HG03442 (cell line): ENCODE results near the gene KLHL17.
"Not testable (repeated sequence)": the region's sequence is repeated elsewhere in the genome, so short reads cannot be mapped to it uniquely, and the experiment has no call there.

Source experiments
- ATAC-seq: cut with Tn5 transposase; IDR thresholded peaks from one replicate; pipeline ENCODE4 v1.9.1; 2021; ENCODE audit warnings: mild to moderate bottlenecking, moderate library complexity; ENCODE audit not compliant: unreplicated experiment

KLHL17 gene

GRCh38 chr1:966135-966703 is 5.8 kb downstream of the KLHL17 start, which contains the start of gene PLEKHN1:
TSS of gene PLEKHN1 (plus strand) at chr1:966482. CDS start at chr1:966532, 50 bp downstream.
- ATAC-seq, result peak; percentile 22

GRCh38 chr1:966704-967300 is 6.4 kb downstream of the KLHL17 start:
- ATAC-seq, result peak; percentile 49

GRCh38 chr1:967466-968343 is 7.3 kb downstream of the KLHL17 start:
- no peak for ATAC-seq

GRCh38 chr1:969260-969855 is 9.0 kb downstream of the KLHL17 start:
- ATAC-seq, result no peak

- ATAC-seq, result no peak
Observed at GRCh38 chr1:970242-970972, 10.0 kb downstream of the KLHL17 start.

DNA sequence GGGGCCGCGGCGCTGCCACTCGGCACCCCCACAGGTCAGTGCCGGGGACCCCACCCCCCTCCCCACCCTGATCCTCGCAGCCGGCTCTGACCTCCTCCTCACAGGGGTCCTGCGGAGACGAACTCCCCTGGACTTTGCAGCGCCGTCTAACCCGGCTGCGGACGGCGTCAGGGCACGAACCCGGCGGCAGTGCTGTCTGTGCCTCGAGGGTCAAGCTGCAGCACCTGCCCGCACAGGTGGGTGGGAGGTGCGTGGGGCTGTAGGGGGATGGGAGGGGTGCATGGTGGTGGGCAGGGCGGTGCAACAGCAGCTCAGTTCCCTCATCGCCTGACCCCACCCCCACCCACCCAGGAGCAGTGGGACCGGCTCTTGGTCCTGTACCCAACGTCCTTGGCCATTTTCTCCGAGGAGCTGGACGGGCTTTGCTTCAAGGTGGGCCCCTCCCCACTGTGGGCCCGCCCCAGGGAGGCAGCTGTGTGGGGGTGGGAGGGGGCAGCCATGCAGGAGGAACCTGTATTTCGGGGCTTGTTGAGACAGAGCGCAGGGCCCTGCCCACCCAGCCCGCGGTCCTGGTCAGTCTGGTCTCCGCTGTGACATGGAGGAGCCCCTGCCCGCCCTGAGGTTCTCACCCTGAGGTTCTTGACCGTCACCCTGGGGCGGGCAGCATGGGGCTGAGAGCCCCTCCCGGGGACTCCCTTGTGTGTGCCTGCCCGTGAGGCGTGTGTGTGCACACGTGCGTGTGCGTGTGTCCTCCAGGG is 10.8 kb downstream of the KLHL17 start:
- no peak for ATAC-seq

GRCh38 chr1:971751-972506 is 11.5 kb downstream of the KLHL17 start:
- ATAC-seq, result no peak

GRCh38 chr1:972726-973458 is 12.5 kb downstream of the KLHL17 start:
- ATAC-seq, result no peak

DNA sequence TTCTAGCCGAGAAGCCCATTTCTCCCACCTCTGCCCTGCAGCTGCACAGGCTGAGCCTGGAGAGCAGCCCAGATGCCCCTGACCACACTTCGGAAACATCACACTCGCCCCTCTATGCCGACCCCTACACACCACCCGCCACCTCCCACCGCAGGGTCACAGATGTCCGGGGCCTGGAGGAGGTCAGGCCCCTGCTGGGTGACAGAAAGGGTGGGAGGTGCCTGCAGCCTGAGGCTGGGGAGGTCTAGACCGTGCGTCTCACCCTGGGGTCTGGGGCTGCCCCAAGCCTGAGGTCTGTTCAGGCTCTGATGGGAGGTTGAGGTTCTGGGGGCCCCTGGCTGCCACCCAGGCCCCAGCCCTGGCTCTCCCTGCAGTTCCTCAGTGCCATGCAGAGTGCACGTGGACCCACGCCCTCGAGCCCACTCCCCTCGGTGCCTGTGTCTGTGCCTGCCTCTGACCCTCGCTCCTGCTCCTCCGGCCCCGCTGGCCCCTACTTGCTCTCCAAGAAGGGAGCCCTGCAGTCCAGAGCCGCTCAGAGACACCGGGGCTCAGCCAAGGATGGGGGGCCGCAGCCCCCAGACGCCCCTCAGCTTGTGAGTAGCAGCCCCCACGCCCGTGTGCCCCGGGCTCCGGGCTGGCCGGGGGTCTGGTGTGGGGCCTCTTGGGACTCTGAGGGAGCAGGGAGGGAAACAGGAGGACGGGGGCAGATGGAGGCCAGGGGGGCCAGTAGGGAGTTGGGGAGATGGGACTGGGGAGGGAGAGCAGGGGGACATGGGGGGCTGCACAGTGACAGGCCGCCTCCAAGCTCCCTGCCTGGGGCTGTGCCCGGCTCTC is 13.3 kb downstream of the KLHL17 start:
- no peak for ATAC-seq

GRCh38 chr1:974293-974640 is 13.9 kb downstream of the KLHL17 start:
- no peak for ATAC-seq

DNA sequence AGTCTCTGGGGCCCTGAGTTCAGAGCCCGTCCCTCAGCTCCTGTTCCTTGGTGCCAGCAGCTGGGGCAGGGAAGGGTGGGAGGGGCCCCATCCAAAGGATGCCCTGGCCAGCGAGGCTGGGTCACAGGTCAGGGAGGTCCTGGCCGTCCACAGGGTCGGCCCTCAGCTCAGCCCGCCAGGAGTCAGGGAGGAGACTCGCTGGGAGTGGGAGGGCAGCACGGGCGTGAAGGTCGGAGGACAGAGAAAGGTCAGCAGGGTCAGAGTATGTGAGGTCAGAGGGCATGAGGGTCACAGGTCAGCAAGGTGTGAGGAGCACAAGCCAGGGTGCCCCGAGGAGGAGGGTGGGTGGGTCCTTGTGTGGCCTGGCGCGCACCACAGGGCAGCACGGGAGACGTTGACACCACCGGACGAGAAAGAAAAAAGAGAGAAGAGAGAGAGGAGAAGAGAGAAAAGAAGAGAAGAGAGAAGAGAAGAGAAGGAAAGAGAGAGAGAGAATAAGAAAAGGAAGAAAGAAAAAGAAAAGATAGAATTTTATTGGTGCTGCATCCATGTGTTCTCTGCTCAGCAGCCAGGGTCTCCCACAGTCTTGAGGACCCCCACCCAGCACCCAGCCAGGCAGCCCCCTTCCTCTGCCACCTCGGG is 14.4 kb downstream of the KLHL17 start:
- no peak for ATAC-seq

DNA sequence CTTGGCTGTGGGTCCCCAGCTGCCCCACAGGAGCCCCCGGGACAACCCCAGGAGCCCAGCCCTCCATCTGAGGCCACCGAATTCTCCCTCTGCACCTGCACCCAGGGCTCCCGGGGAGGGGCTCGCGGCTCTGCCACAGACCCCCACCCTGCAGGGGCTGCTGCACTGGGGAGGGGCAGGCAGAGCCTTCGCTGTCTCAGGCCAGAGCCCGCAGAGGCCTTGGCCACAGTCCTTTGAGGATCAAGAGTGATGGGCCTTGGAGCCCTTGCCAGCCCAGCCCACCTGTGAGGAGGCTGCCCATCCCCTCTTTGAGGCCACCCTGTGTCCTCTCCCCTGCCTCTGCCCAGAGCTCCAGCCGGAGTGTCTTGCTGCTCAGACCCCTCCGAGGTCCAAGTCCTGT is 15.0 kb downstream of the KLHL17 start:
- ATAC-seq, result no peak

- peak; percentile 52 for ATAC-seq
Observed at GRCh38 chr1:975896-976683, 15.7 kb downstream of the KLHL17 start.

DNA sequence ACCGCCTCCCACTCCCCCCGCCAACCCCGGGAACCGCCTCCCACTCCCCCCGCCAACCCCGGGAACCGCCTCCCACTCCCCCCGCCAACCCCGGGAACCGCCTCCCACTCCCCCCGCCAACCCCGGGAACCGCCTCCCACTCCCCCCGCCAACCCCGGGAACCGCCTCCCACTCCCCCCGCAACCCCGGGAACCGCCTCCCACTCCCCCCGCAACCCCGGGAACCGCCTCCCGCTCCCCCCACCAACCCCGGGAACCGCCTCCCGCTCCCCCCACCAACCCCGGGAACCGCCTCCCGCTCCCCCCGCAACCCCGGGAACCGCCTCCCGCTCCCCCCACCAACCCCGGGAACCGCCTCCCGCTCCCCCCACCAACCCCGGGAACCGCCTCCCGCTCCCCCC is 16.4 kb downstream of the KLHL17 start:
- ATAC-seq, result not testable (repeated sequence)

DNA sequence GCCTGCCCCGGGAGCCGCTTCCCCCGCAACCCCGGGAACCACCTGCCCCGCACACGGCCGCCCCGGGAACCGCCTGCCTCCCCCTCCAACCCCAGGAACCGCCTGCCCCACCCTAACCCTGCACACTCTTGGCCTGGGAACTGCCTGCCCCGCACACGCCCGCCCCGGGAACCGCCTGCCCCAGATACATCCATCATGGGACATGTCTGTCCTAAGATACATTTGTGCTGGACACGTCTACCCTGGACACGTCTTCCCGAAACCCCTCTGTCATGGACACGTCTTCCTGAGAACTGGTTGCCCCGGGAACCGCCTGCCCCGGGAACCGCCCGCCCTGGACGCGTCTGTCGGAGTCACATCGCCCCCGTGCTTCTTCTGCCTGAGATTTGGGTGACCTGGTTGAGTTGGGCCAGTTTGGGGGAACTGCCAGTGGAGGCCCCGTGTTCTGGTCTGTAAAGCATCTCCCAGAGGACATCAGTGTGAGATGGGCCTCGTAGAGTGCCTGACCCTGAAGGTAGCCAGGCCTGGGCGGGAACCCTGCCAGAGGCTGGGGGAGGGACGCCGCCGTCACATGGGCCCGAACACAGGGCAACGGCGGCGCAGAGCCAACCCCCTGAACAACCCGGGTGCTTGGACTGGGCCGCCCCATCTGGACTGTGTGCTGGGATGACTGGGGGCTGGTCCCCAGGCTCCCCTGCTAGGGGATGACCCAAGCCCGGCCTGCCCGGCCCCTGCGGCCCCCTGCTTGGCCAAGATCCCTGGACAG is 17.9 kb downstream of the KLHL17 start:
- ATAC-seq, result no peak
